DOHH2 (cell line): ENCODE data around the gene MRI1.

ENCODE experiments used
- H3F3A ChIP-seq: fragments of 200-600 bp; sonication (generic), shearing (Covaris generic); 2 replicates; pipeline ENCODE4 v1.6.0; 2016; ENCODE audit warnings: antibody characterized with exemption, mild to moderate bottlenecking; ENCODE audit not compliant: control insufficient read depth, insufficient read depth
- H3K27ac ChIP-seq: fragments of 200-600 bp; sonication (generic); 2 replicates; pipeline ENCODE4 v1.5.1; 2014; ENCODE audit warnings: low read depth, mild to moderate bottlenecking, low read length, moderate library complexity
- H3K27me3 ChIP-seq: fragments of 200-600 bp; sonication (generic); 2 replicates; pipeline ENCODE4 v1.6.1; 2014; ENCODE audit warnings: mild to moderate bottlenecking, low read length, mixed read lengths; ENCODE audit not compliant: control insufficient read depth
- H3K36me3 ChIP-seq: fragments of 200-600 bp; sonication (generic); 2 replicates; pipeline ENCODE4 v1.6.1; 2014; ENCODE audit warnings: mild to moderate bottlenecking, low read length, moderate library complexity, mixed read lengths; ENCODE audit not compliant: control insufficient read depth
- H3K4me1 ChIP-seq: fragments of 200-600 bp; sonication (generic); 2 replicates; pipeline ENCODE4 v1.6.1; 2014; ENCODE audit warnings: mild to moderate bottlenecking, low read length, mixed read lengths; ENCODE audit not compliant: control insufficient read depth
- H3K4me2 ChIP-seq: fragments of 200-600 bp; sonication (generic); 2 replicates; pipeline ENCODE4 v1.6.0; 2014; ENCODE audit warnings: mild to moderate bottlenecking, low read length, moderate library complexity
- H3K4me3 ChIP-seq: fragments of 200-600 bp; sonication (generic); 2 replicates; pipeline ENCODE4 v1.5.1; 2014; ENCODE audit warnings: mild to moderate bottlenecking, low read length, mixed read lengths
- H3K79me2 ChIP-seq: fragments of 200-600 bp; sonication (generic); 2 replicates; pipeline ENCODE4 v1.6.1; 2014; ENCODE audit warnings: mild to moderate bottlenecking, low read length, mixed read lengths; ENCODE audit not compliant: control insufficient read depth
- H3K9me2 ChIP-seq: fragments of 200-600 bp; sonication (generic); replicated peaks from 2 replicates; pipeline ENCODE4 v1.6.1; 2014; ENCODE audit warnings: mild to moderate bottlenecking, low read length, mixed read lengths; ENCODE audit not compliant: control insufficient read depth
- H3K9me3 ChIP-seq: fragments of 200-600 bp; sonication (generic); 2 replicates; pipeline ENCODE4 v1.6.1; 2014; ENCODE audit warnings: antibody characterized with exemption, low read length, mixed read lengths; ENCODE audit not compliant: control insufficient read depth, insufficient read depth
- H4K20me1 ChIP-seq: fragments of 200-600 bp; sonication (generic); 2 replicates; pipeline ENCODE4 v1.6.0; 2014; ENCODE audit warnings: low read depth, mild to moderate bottlenecking, antibody characterized with exemption, low read length, moderate library complexity; ENCODE audit not compliant: control insufficient read depth, insufficient read depth
- EZH2phosphoT487 ChIP-seq: fragments of 200-600 bp; sonication (generic); IDR thresholded peaks from 2 replicates; pipeline ENCODE4 v1.6.1; 2017; ENCODE audit warnings: borderline replicate concordance, mild to moderate bottlenecking, antibody characterized with exemption, low read length, moderate library complexity, mixed read lengths
- TF ChIP-seq, protein P1 (sequence below): fragments of 200-600 bp; sonication (generic); IDR thresholded peaks from one replicate; pipeline ENCODE4 v1.5.1; 2014; ENCODE audit warnings: antibody characterized with exemption, mild to moderate bottlenecking, low read depth, low read length; ENCODE audit not compliant: poor library complexity, severe bottlenecking

Gene MRI1

GRCh38 chr19:13781547-13781946 lies 17.2 kb downstream of the MRI1 start:
- Histone ChIP-seq H3K27me3 (no peaks in the 10 kb centered on the region), H3K4me1 (peaks cover 47% of the 10 kb centered on the region), H3K4me2 (no peak overlapping the region), H3K4me3 (no peak overlapping the region), H4K20me1 (no peaks in the 10 kb centered on the region), H3F3A (peaks cover 28% of the 10 kb centered on the region), H3K79me2 (peaks cover 13% of the 10 kb centered on the region), H3K27ac (no peak overlapping the region), H3K9me2 (no peaks in the 10 kb centered on the region), H3K9me3 (no peaks in the 10 kb centered on the region), H3K36me3 (peaks cover 30% of the 10 kb centered on the region)
- no peak for TF ChIP-seq EZH2phosphoT487
- TF ChIP-seq, protein P1, sequence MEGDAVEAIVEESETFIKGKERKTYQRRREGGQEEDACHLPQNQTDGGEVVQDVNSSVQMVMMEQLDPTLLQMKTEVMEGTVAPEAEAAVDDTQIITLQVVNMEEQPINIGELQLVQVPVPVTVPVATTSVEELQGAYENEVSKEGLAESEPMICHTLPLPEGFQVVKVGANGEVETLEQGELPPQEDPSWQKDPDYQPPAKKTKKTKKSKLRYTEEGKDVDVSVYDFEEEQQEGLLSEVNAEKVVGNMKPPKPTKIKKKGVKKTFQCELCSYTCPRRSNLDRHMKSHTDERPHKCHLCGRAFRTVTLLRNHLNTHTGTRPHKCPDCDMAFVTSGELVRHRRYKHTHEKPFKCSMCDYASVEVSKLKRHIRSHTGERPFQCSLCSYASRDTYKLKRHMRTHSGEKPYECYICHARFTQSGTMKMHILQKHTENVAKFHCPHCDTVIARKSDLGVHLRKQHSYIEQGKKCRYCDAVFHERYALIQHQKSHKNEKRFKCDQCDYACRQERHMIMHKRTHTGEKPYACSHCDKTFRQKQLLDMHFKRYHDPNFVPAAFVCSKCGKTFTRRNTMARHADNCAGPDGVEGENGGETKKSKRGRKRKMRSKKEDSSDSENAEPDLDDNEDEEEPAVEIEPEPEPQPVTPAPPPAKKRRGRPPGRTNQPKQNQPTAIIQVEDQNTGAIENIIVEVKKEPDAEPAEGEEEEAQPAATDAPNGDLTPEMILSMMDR = no peak

DNA sequence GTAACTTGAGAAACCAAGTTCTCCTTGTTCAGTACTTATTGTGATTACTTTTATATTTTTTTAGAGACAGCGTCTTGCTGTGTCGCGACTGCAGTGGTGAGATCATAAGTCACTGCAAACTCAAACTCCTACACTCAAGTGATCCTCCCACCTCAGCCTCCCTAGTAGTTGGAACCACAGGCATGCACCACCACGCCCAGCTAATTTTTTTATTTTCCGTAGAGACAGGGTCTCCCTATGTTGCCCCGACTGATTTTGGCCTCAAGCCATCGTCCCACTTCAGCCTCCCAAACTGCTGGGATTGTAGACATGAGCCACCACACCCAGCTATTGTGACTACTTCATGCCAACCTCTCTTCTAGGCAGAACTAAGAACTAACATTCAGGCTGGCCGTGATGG lies 18.2 kb downstream of the MRI1 start:
- no peak overlapping the region for H3K4me2 ChIP-seq
- TF ChIP-seq, protein P1 = no peak
- no peaks in the 10 kb centered on the region for H3K9me2 ChIP-seq
- no peaks in the 10 kb centered on the region for H4K20me1 ChIP-seq
- H3K36me3 ChIP-seq = peaks cover 20% of the 10 kb centered on the region
- H3K9me3 ChIP-seq = no peaks in the 10 kb centered on the region
- no peaks in the 10 kb centered on the region for H3K27me3 ChIP-seq
- H3K4me3 ChIP-seq = no peak overlapping the region
- H3K79me2 ChIP-seq = peaks cover 4% of the 10 kb centered on the region; the same call in 1 of the 2 replicates
- peaks cover 55% of the 10 kb centered on the region for H3K4me1 ChIP-seq
- peaks cover 28% of the 10 kb centered on the region for H3F3A ChIP-seq
- peak overlapping the region; percentile 93 for H3K27ac ChIP-seq

GRCh38 chr19:13783565-13784500 lies 19.5 kb downstream of the MRI1 start:
- TF ChIP-seq, protein P1 = no peak
- H3K4me2 ChIP-seq = peak overlapping the region; percentile 68
- H3K9me2 ChIP-seq = no peaks in the 10 kb centered on the region
- H3K4me1 ChIP-seq = peaks cover 68% of the 10 kb centered on the region
- peaks cover 37% of the 10 kb centered on the region for H3F3A ChIP-seq
- no peaks in the 10 kb centered on the region for H3K9me3 ChIP-seq
- H3K27me3 ChIP-seq = no peaks in the 10 kb centered on the region
- H3K36me3 ChIP-seq = peaks cover 7% of the 10 kb centered on the region
- H3K27ac ChIP-seq = peak overlapping the region; percentile 93
- H3K4me3 ChIP-seq = peak overlapping the region; percentile 47
- no peaks in the 10 kb centered on the region for H4K20me1 ChIP-seq
- no peaks in the 10 kb centered on the region for H3K79me2 ChIP-seq
